H1 (cell line): Measurements from ENCODE around the gene SGMS1. TPM values are rescaled to one million over a fixed set of nuclear protein-coding genes. Genes with fewer than 3 reads are reported as not detected.

ENCODE experiments used
- CTCF ChIA-PET: fragments of 300-600 bp; sonication (Branson Sonifier 250); formaldehyde crosslinking; loops from one replicate; lab custom pipeline; 2021; ENCODE audit not compliant: partially characterized antibody; lab: Charles Lee
- POLR2A ChIA-PET: fragments of 300-600 bp; sonication (Branson Sonifier 250); formaldehyde crosslinking; loops from one replicate; lab custom pipeline; 2021; ENCODE audit warnings: inconsistent platforms; ENCODE audit not compliant: partially characterized antibody; lab: Charles Lee
- DNase-seq, 2 experiments: peaks; one replicate each; pipeline versions ENCODE4 v3.0.0 to v3.0.0-alpha.2; 2010 to 2022; ENCODE audit warnings: low spot score in 2 of 2, low read depth in 1 of 2, mixed read lengths in 1 of 2
- FAIRE-seq: peaks from 2 replicates; lab custom pipeline; 2011; peaks lifted over from hg19 to GRCh38; lab: Jason Lieb, UNC
- H2AFZ ChIP-seq: 2 replicates; pipeline ENCODE4 v1.8.1; 2012; ENCODE audit warnings: low read length, inconsistent platforms
- H2AK5ac ChIP-seq: 2 replicates; pipeline ENCODE4 v1.6.1; 2013; ENCODE audit warnings: low read depth, low read length
- H2BK120ac ChIP-seq: replicated peaks from 2 replicates; pipeline ENCODE3; 2013; ENCODE audit warnings: low read depth, low read length, inconsistent platforms
- H2BK12ac ChIP-seq: 2 replicates; pipeline ENCODE4 v1.6.1; 2013; ENCODE audit warnings: low read depth, low read length
- H2BK15ac ChIP-seq: 2 replicates; pipeline ENCODE4 v1.6.1; 2013; ENCODE audit warnings: low read length
- H2BK20ac ChIP-seq: 2 replicates; pipeline ENCODE4 v1.6.1; 2013; ENCODE audit warnings: low read length
- H2BK5ac ChIP-seq: 2 replicates; pipeline ENCODE4 v1.6.1; 2013; ENCODE audit warnings: low read depth, low read length
- H3K14ac ChIP-seq: 2 replicates; pipeline ENCODE4 v1.6.1; 2013; ENCODE audit warnings: inconsistent platforms; ENCODE audit not compliant: insufficient read length
- H3K18ac ChIP-seq: 2 replicates; pipeline ENCODE4 v1.6.1; 2013; ENCODE audit warnings: low read length; ENCODE audit errors: extremely low read depth
- H3K23ac ChIP-seq: 2 replicates; pipeline ENCODE4 v1.6.1; 2013; ENCODE audit warnings: inconsistent platforms; ENCODE audit not compliant: insufficient read length
- H3K23me2 ChIP-seq: 2 replicates; pipeline ENCODE4 v1.6.1; 2013; ENCODE audit warnings: low read depth, low read length
- H3K27ac ChIP-seq: 2 replicates; pipeline ENCODE4 v1.6.1; 2011; ENCODE audit warnings: low read depth, low read length, inconsistent platforms
- H3K27me3 ChIP-seq, 4 experiments: replicated peaks in 1 of 4; 1 replicate in 1 of 4; 2 replicates in 3 of 4; pipeline versions ENCODE4 v1.6.1 to v1.8.1; 2011 to 2013; ENCODE audit warnings: low read length in 3 of 4, mild to moderate bottlenecking in 3 of 4, inconsistent platforms in 2 of 4, mixed read lengths in 2 of 4, moderate library complexity in 1 of 4; ENCODE audit not compliant: control insufficient read depth in 3 of 4, insufficient read depth in 3 of 4; ENCODE audit errors: extremely low read depth in 1 of 4
- H3K36me3 ChIP-seq, 4 experiments: 2 replicates each; pipeline versions ENCODE4 v1.6.1 to v1.8.1; 2011 to 2013; ENCODE audit warnings: mild to moderate bottlenecking in 4 of 4, low read length in 3 of 4, moderate library complexity in 2 of 4, control low read depth in 1 of 4, inconsistent platforms in 1 of 4; ENCODE audit not compliant: insufficient read depth in 4 of 4, control insufficient read depth in 2 of 4
- H3K4ac ChIP-seq: replicated peaks from 2 replicates; pipeline ENCODE3; 2013; ENCODE audit warnings: low read length, low read depth, mixed read lengths, inconsistent platforms; ENCODE audit not compliant: insufficient read length
- H3K4me1 ChIP-seq, 4 experiments: replicated peaks in 1 of 4; 1 replicate in 1 of 4; 2 replicates in 3 of 4; pipeline versions ENCODE4 v1.6.1 to v1.8.1; 2011 to 2013; ENCODE audit warnings: low read length in 3 of 4, inconsistent platforms in 2 of 4, mixed read lengths in 1 of 4; ENCODE audit not compliant: insufficient read depth in 4 of 4, control insufficient read depth in 3 of 4
- H3K4me2 ChIP-seq, 2 experiments: 2 replicates each; pipeline versions ENCODE4 v1.6.1 to v1.8.1; 2011 to 2013; ENCODE audit warnings: low read depth in 2 of 2, low read length in 2 of 2, control low read depth in 1 of 2, inconsistent platforms in 1 of 2, mild to moderate bottlenecking in 1 of 2; ENCODE audit not compliant: insufficient read depth in 1 of 2
- H3K4me3 ChIP-seq, 4 experiments: fragments of 200-600, 300-600 bp in 1 of 4; sonication (generic), shearing (Covaris generic), sonication (Bioruptor Twin) in 1 of 4; 2 replicates each; pipeline versions ENCODE4 v1.5.1 to v1.8.1; 2011 to 2016; ENCODE audit warnings: low read length in 4 of 4, low read depth in 3 of 4, control low read depth in 2 of 4, inconsistent platforms in 2 of 4, mild to moderate bottlenecking in 2 of 4, mixed read lengths in 1 of 4, moderate library complexity in 1 of 4; ENCODE audit not compliant: insufficient read depth in 2 of 4; ENCODE audit errors: extremely low read depth in 1 of 4
- H3K56ac ChIP-seq: replicated peaks from 2 replicates; pipeline ENCODE3; 2013; ENCODE audit warnings: low read depth, mild to moderate bottlenecking, mixed read lengths, low read length, inconsistent platforms; ENCODE audit not compliant: insufficient read length
- H3K79me1 ChIP-seq: 2 replicates; pipeline ENCODE4 v1.6.1; 2013; ENCODE audit warnings: low read depth, low read length, control low read depth
- H3K79me2 ChIP-seq, 2 experiments: 2 replicates each; pipeline versions ENCODE4 v1.6.1 to v1.8.1; 2012 to 2013; ENCODE audit warnings: low read length in 2 of 2, mild to moderate bottlenecking in 2 of 2, inconsistent platforms in 1 of 2; ENCODE audit not compliant: insufficient read depth in 2 of 2, control insufficient read depth in 1 of 2
- H3K9ac ChIP-seq, 4 experiments: replicated peaks in 1 of 4; 1 replicate in 1 of 4; 2 replicates in 3 of 4; pipeline versions ENCODE4 v1.6.1 to v1.8.1; 2011 to 2013; ENCODE audit warnings: low read depth in 3 of 4, low read length in 3 of 4, control low read depth in 2 of 4, mild to moderate bottlenecking in 2 of 4, moderate library complexity in 2 of 4, inconsistent platforms in 1 of 4; ENCODE audit errors: extremely low read depth in 1 of 4
- H3K9me3 ChIP-seq, 2 experiments: 2 replicates each; pipeline versions ENCODE4 v1.6.1 to v1.8.1; 2012 to 2013; ENCODE audit warnings: mild to moderate bottlenecking in 2 of 2, moderate library complexity in 2 of 2, control low read depth in 1 of 2, inconsistent platforms in 1 of 2, low read depth in 1 of 2, low read length in 1 of 2, mixed read lengths in 1 of 2; ENCODE audit not compliant: insufficient read depth in 2 of 2
- H4K20me1 ChIP-seq, 2 experiments: replicated peaks in 1 of 2; 2 replicates each; pipeline versions ENCODE3 to v1.8.1; 2011 to 2013; ENCODE audit warnings: inconsistent platforms in 2 of 2, low read length in 2 of 2, mild to moderate bottlenecking in 1 of 2; ENCODE audit not compliant: insufficient read depth in 2 of 2, control insufficient read depth in 1 of 2
- H4K5ac ChIP-seq: 2 replicates; pipeline ENCODE4 v1.6.1; 2013; ENCODE audit warnings: low read length, low read depth, mixed read lengths, inconsistent platforms; ENCODE audit not compliant: insufficient read length
- H4K8ac ChIP-seq: 2 replicates; pipeline ENCODE4 v1.8.0; 2013; ENCODE audit warnings: mild to moderate bottlenecking, moderate library complexity, low read length, inconsistent platforms; ENCODE audit not compliant: insufficient read depth; ENCODE audit errors: extremely low read depth
- H4K91ac ChIP-seq: replicated peaks from 2 replicates; pipeline ENCODE3; 2013; ENCODE audit warnings: low read length, mixed read lengths, inconsistent platforms; ENCODE audit not compliant: insufficient read length
- CEBPB ChIP-seq: IDR thresholded peaks from 2 replicates; pipeline ENCODE4 v1.6.1; 2012; ENCODE audit warnings: low read depth, low read length
- EGR1 ChIP-seq: IDR thresholded peaks from 2 replicates; pipeline ENCODE4 v1.6.1; 2011; ENCODE audit warnings: low read depth, low read length, borderline replicate concordance
- RXRA ChIP-seq: IDR thresholded peaks from 2 replicates; pipeline ENCODE4 v1.6.1; 2011; ENCODE audit warnings: low read depth, mild to moderate bottlenecking, low read length, moderate library complexity; ENCODE audit not compliant: insufficient read depth
- SRF ChIP-seq: IDR thresholded peaks from 2 replicates; pipeline ENCODE4 v1.6.1; 2011; ENCODE audit warnings: mild to moderate bottlenecking, low read depth, low read length, moderate library complexity
- WGBS, 2 experiments: shearing (Covaris generic) in 1 of 2; methylation state at CpG; one replicate each; pipeline versions ENCODE4 v1.1.6 to v1.1.7; 2013 to 2015; ENCODE audit warnings: low lambda C conversion rate in 2 of 2, mixed read lengths in 2 of 2, inconsistent platforms in 1 of 2, low coverage in 1 of 2, missing lambda C conversion rate in 1 of 2; ENCODE audit not compliant: insufficient replicate concordance in 2 of 2, insufficient coverage in 1 of 2, insufficient read length in 1 of 2; ENCODE audit errors: extremely low coverage in 1 of 2, missing lambda C conversion rate in 1 of 2; 5-methylcytosine and 5-hydroxymethylcytosine counted together
- polyA plus RNA-seq, 7 experiments: library from polyadenylated mRNA; depleted of rRNA in 3 of 7; stranded (reverse) in 5 of 7; unstranded in 2 of 7; fragments of >200 nt in 5 of 7; fragments of 200-250 nt in 2 of 7; gene quantifications; 1 replicate in 5 of 7; 2 replicates in 1 of 7; 4 replicates in 1 of 7; pipeline versions ENCODE4 v1.2.1 to v1.2.3, GENCODE V29; 2011 to 2013; ENCODE audit warnings: missing spikeins in 2 of 7, mixed read lengths in 2 of 7
- total RNA-seq: library from RNA; stranded (reverse); fragmentation: NEBNext Ultra II Directional; extraction: Animal tissue kit (Norgen Biotek cat#: 25700); gene quantifications from 2 replicates; pipeline ENCODE4 v1.2.1, GENCODE V29; 2021

SGMS1 gene
- total and polyA plus RNA-seq, 2 of the 8 experiments (the other 6 are each of a cell fraction or from before 2014, with no cell fraction given): 6.0 to 15.6 TPM

DNA sequence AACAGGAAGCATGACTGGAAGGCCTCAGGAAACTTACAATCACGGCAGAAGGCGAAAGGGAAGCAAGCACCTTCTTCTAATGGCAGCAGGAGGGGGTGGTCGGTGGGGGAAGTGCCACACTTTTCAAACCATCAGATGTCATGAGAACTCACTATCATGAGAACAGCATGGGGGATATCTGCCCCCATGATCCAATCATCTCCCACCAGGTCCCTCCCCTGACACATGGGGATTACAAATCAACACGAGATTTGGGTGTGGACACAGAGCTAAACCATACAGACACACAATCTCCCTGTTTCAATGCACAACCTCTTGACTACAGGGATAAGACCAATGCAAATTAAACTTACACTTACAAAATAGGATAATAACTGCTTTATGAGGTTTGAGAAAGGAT, 97.6 kb downstream of the SGMS1 start:
- Histone ChIP-seq H3K56ac (no peak overlapping the region), H3K9me3 (no peaks in the 10 kb centered on the region), H2BK12ac (no peak overlapping the region), H3K27me3 (no peaks in the 10 kb centered on the region), H2AFZ (no peak overlapping the region), H3K23me2 (no peaks in the 10 kb centered on the region), H3K79me2 (peaks cover 0 to 6% of the 10 kb centered on the region in 2 experiments; a peak in 1 of 4 replicates), H4K91ac (no peak overlapping the region), H4K8ac (no peak overlapping the region), H3K4me1 (peaks cover 0 to 17% (median 9%) of the 10 kb centered on the region in 4 experiments; a peak in 4 of 7 replicates), H3K4ac (no peak overlapping the region), H3K14ac (no peak overlapping the region), H3K9ac (no peak overlapping the region), H3K23ac (no peak overlapping the region), H3K4me2 (no peak overlapping the region), H2BK20ac (no peak overlapping the region), H3K27ac (no peak overlapping the region), H2BK5ac (no peak overlapping the region), H4K5ac (no peak overlapping the region), H2BK15ac (no peak overlapping the region), H3K79me1 (no peaks in the 10 kb centered on the region), H4K20me1 (peaks cover 0 to 1% of the 10 kb centered on the region in 2 experiments), H2AK5ac (no peak overlapping the region), H3K36me3 (no peaks in the 10 kb centered on the region), H2BK120ac (no peak overlapping the region), H3K18ac (no peak overlapping the region), H3K4me3 (no peak overlapping the region)
- no peak for FAIRE-seq
- ChIA-PET POLR2A (interaction anchor here (1.4 kb wide), 1 partner anchor 9 kb away, joined by 4 read pairs; no protein-coding TSS in a partner anchor), CTCF (no interaction called here)
- DNase-seq: no peak
- 93% methylated on average over 4 of the region's 4 CpGs; no CpG with 5 or more reads in 1 of the 2 experiments for WGBS, 2 experiments
- TF ChIP-seq CEBPB (no peak), RXRA (no peak), SRF (no peak), EGR1 (no peak)
